Lung (tissue), 12 donors: ENCODE measurements around the gene FAM163B. TPM values are rescaled to one million over a fixed set of nuclear protein-coding genes. Genes with fewer than 3 reads are reported as not detected.

Experiments used
- ATAC-seq: fragments of 200-7000 bp; cut with Tn5 transposase; one replicate; pipeline ENCODE4 v1.9.1; 2020; ENCODE audit warnings: moderate number of reproducible peaks; ENCODE audit not compliant: insufficient read depth, low FRiP score
- DNase-seq, 3 donors: peaks; one replicate each; pipeline ENCODE4 v3.0.0-alpha.2; 2013 to 2017
- H3K27ac ChIP-seq, 2 donors: one replicate each; pipeline ENCODE4 v1.5.1; 2013; ENCODE audit warnings: mild to moderate bottlenecking in 2 of 2, moderate library complexity in 2 of 2, control low read depth in 1 of 2, inconsistent platforms in 1 of 2, low read depth in 1 of 2, low read length in 1 of 2
- H3K27me3 ChIP-seq, 3 donors: one replicate each; pipeline ENCODE4 v1.5.1; 2013; ENCODE audit warnings: low read length in 2 of 3; ENCODE audit not compliant: control insufficient read depth in 3 of 3, insufficient read depth in 3 of 3
- H3K36me3 ChIP-seq, 4 donors: one replicate each; pipeline ENCODE4 v1.5.1; 2013; ENCODE audit warnings: low read length in 4 of 4, mild to moderate bottlenecking in 1 of 4, moderate library complexity in 1 of 4; ENCODE audit not compliant: control insufficient read depth in 4 of 4, insufficient read depth in 4 of 4
- H3K4me1 ChIP-seq, 5 donors: one replicate each; pipeline ENCODE4 v1.5.1; 2013; ENCODE audit warnings: low read length in 5 of 5, mild to moderate bottlenecking in 2 of 5, moderate library complexity in 1 of 5; ENCODE audit not compliant: control insufficient read depth in 5 of 5, insufficient read depth in 5 of 5
- H3K4me3 ChIP-seq: one replicate; pipeline ENCODE4 v1.5.1; 2013; ENCODE audit warnings: mild to moderate bottlenecking, control low read depth, moderate library complexity
- H3K9ac ChIP-seq, 2 donors: one replicate each; pipeline ENCODE4 v1.5.1; 2013; ENCODE audit warnings: low read length in 2 of 2, control low read depth in 1 of 2; ENCODE audit not compliant: insufficient read depth in 1 of 2
- H3K9me3 ChIP-seq, 4 donors: one replicate each; pipeline ENCODE4 v1.5.1; 2013; ENCODE audit warnings: low read length in 3 of 4, mild to moderate bottlenecking in 1 of 4, moderate library complexity in 1 of 4; ENCODE audit not compliant: control insufficient read depth in 4 of 4, insufficient read depth in 3 of 4
- WGBS, 2 donors: extraction: QIAGEN DNeasy Blood & Tissue Kit; methylation state at CpG; one replicate each; pipeline ENCODE4 v1.1.7; 2013; 5-methylcytosine and 5-hydroxymethylcytosine counted together
- polyA plus RNA-seq, 2 donors: library from polyadenylated mRNA; stranded (reverse); fragments of 200-250 nt; gene quantifications; one replicate each; pipeline ENCODE4 v1.2.1, GENCODE V29; 2013
- total RNA-seq, 2 donors: library from RNA; depleted of rRNA in 1 of 2; stranded (reverse); fragments of >200 nt in 1 of 2; gene quantifications; one replicate each; pipeline ENCODE4 v1.2.1, GENCODE V29; 2014 to 2021
- TF ChIP-seq, protein P1 (sequence below): IDR thresholded peaks from 2 replicates; pipeline ENCODE4 v1.5.1; 2012; ENCODE audit warnings: mild to moderate bottlenecking; ENCODE audit errors: control extremely low read depth, extremely low read depth
- donor health status: control.
- donor health status: control.
- donor health status: Bipolar disorder and iron deficiency.
- donor health status: healthy.
- donor health status: DM: yes; HTN: yes; CAD: no.

Gene FAM163B
- total and polyA plus RNA-seq, 4 donors, result 0.10 to 0.51 (median 0.16) TPM; not detected in 1

GRCh38 chr9:133570691-133571080 lies 38.5 kb downstream of the FAM163B start:
- H3K27me3 ChIP-seq, result no peaks in the 10 kb centered on the region
- H3K9me3 ChIP-seq, result no peaks in the 10 kb centered on the region
- no peak overlapping the region for H3K9ac ChIP-seq
- no peak for DNase-seq
- no peak overlapping the region for H3K27ac ChIP-seq
- H3K4me1 ChIP-seq, result peaks cover 0 to 41% (median 8%) of the 10 kb centered on the region in 5 donors
- no peak overlapping the region for H3K4me3 ChIP-seq
- 77 to 84% methylated on average over 16 of the region's 16 CpGs for WGBS, 2 donors
- no peak for ATAC-seq
- H3K36me3 ChIP-seq, result peaks cover 0 to 4% (median 0%) of the 10 kb centered on the region in 4 donors
- TF ChIP-seq, protein P1, sequence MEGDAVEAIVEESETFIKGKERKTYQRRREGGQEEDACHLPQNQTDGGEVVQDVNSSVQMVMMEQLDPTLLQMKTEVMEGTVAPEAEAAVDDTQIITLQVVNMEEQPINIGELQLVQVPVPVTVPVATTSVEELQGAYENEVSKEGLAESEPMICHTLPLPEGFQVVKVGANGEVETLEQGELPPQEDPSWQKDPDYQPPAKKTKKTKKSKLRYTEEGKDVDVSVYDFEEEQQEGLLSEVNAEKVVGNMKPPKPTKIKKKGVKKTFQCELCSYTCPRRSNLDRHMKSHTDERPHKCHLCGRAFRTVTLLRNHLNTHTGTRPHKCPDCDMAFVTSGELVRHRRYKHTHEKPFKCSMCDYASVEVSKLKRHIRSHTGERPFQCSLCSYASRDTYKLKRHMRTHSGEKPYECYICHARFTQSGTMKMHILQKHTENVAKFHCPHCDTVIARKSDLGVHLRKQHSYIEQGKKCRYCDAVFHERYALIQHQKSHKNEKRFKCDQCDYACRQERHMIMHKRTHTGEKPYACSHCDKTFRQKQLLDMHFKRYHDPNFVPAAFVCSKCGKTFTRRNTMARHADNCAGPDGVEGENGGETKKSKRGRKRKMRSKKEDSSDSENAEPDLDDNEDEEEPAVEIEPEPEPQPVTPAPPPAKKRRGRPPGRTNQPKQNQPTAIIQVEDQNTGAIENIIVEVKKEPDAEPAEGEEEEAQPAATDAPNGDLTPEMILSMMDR, result no peak

- ATAC-seq, result no peak
- Histone ChIP-seq H3K27ac (no peak overlapping the region), H3K4me3 (no peak overlapping the region), H3K9ac (no peak overlapping the region), H3K9me3 (no peaks in the 10 kb centered on the region), H3K36me3 (peaks cover 0 to 4% (median 0%) of the 10 kb centered on the region in 4 donors), H3K4me1 (peaks cover 0 to 43% (median 8%) of the 10 kb centered on the region in 5 donors), H3K27me3 (no peaks in the 10 kb centered on the region)
- 64 to 72% methylated on average over 36 of the region's 36 CpGs for WGBS, 2 donors
- TF ChIP-seq, protein P1, result no peak
- peak in 2 of 3 donors; percentile 24 to 52 for DNase-seq
These were observed 39.1 kb downstream of the FAM163B start for GRCh38 chr9:133569891-133570690.

- Histone ChIP-seq H3K4me3 (no peak overlapping the region), H3K4me1 (peaks cover 0 to 46% (median 12%) of the 10 kb centered on the region in 5 donors), H3K9ac (no peak overlapping the region), H3K9me3 (no peaks in the 10 kb centered on the region), H3K36me3 (peaks cover 0 to 4% (median 0%) of the 10 kb centered on the region in 4 donors), H3K27me3 (peaks cover 0 to 5% (median 0%) of the 10 kb centered on the region in 3 donors), H3K27ac (no peak overlapping the region)
- DNase-seq (no peak), ATAC-seq (no peak)
- WGBS, 2 donors, result 91% methylated on average over 14 of the region's 14 CpGs
- TF ChIP-seq, protein P1, result no peak
These were observed 39.9 kb downstream of the FAM163B start for GRCh38 chr9:133569121-133569785.
